ENCODE results near the gene TMEM201. TPM values are rescaled to one million over a fixed set of nuclear protein-coding genes. Genes with fewer than 3 reads are reported as not detected.

TMEM201 gene
- total and polyA plus RNA-seq, 2 donors (not counting 3 experiments of a cell fraction or from before 2014, with no cell fraction given): 8.3 to 24.8 TPM

- Histone ChIP-seq H3K9me1 (replicated peaks; ENCODE audit: control insufficient read depth, extremely low read depth, insufficient read depth, low read length) (no peaks in the 10 kb centered on the region), H3K9ac (replicated peaks; ENCODE audit: extremely low read depth, insufficient read depth, low read length) (no peak overlapping the region), H2AFZ (ENCODE audit: low read depth, low read length) (no peak overlapping the region), H3K27me3 (ENCODE audit: control insufficient read depth in 2 of 2, insufficient read depth in 2 of 2, low read length in 2 of 2) (no peaks in the 10 kb centered on the region), H3K79me2 (ENCODE audit: control insufficient read depth, insufficient read depth, low read length) (no peaks in the 10 kb centered on the region), H3K4me2 (ENCODE audit: insufficient read depth, low read length) (no peak overlapping the region), H3K36me3 (ENCODE audit: control insufficient read depth in 2 of 2, extremely low read depth in 1 of 2, insufficient read depth in 2 of 2, low read length in 2 of 2) (no peaks in the 10 kb centered on the region), H3K4me3 (replicated peaks in 1 of 3; ENCODE audit: insufficient read depth in 1 of 3, low read depth in 1 of 3, low read length in 3 of 3) (no peak overlapping the region), H3K27ac (ENCODE audit: insufficient read depth, low read depth, low read length) (no peak overlapping the region), H3K4me1 (ENCODE audit: control insufficient read depth, extremely low read depth, insufficient read depth, low read length) (no peaks in the 10 kb centered on the region), H4K20me1 (replicated peaks; ENCODE audit: control insufficient read depth, extremely low read depth, insufficient read depth, low read length) (no peaks in the 10 kb centered on the region), H3K9me3 (replicated peaks; ENCODE audit: control insufficient read depth, insufficient read depth, low read length) (no peaks in the 10 kb centered on the region)
- no peak for DNase-seq (ENCODE audit: low read depth, low spot score)
- FAIRE-seq: no peak
- intact Hi-C loops (cut with micrococcal nuclease) (loop anchor here (10.0 kb wide), 1 partner anchor 795 kb away; no protein-coding TSS in a partner anchor), dilution Hi-C loops (cut with MboI; ENCODE audit: extremely low pct_ligation_motif_present, low sequenced_read_pairs) (no loop called here)
- no peak for TF ChIP-seq MYC (IDR thresholded peaks at IDR 0.05; ENCODE audit: low read depth, low read length)
- TF ChIP-seq GATA2 (IDR thresholded peaks at IDR 0.05; ENCODE audit: insufficient read depth, insufficient read length, low read depth, low read length): no peak
- TF ChIP-seq, protein P1, sequence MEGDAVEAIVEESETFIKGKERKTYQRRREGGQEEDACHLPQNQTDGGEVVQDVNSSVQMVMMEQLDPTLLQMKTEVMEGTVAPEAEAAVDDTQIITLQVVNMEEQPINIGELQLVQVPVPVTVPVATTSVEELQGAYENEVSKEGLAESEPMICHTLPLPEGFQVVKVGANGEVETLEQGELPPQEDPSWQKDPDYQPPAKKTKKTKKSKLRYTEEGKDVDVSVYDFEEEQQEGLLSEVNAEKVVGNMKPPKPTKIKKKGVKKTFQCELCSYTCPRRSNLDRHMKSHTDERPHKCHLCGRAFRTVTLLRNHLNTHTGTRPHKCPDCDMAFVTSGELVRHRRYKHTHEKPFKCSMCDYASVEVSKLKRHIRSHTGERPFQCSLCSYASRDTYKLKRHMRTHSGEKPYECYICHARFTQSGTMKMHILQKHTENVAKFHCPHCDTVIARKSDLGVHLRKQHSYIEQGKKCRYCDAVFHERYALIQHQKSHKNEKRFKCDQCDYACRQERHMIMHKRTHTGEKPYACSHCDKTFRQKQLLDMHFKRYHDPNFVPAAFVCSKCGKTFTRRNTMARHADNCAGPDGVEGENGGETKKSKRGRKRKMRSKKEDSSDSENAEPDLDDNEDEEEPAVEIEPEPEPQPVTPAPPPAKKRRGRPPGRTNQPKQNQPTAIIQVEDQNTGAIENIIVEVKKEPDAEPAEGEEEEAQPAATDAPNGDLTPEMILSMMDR (IDR thresholded peaks at IDR 0.05; ENCODE audit: extremely low read depth in 1 of 2, insufficient read depth in 1 of 2, low read depth in 1 of 2, low read length in 2 of 2): no peak
- TF ChIP-seq, protein P2, sequence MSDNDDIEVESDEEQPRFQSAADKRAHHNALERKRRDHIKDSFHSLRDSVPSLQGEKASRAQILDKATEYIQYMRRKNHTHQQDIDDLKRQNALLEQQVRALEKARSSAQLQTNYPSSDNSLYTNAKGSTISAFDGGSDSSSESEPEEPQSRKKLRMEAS (IDR thresholded peaks at IDR 0.05; ENCODE audit: insufficient read depth, insufficient read length): no peak
- TF ChIP-seq POLR2AphosphoS5 (IDR thresholded peaks at IDR 0.05; ENCODE audit: insufficient read depth, low read depth, low read length): no peak
- no peak for TF ChIP-seq POLR2A (IDR thresholded peaks at IDR 0.05; ENCODE audit: low read depth, low read length)
- BruUV-seq (replicated peaks): no TSS peak
- CTCF ChIA-PET: interaction anchor here (1.0 to 2.6 kb wide), 4 partner anchors 58 to 285 kb away, joined by 3 to 11 read pairs (median 4); no protein-coding TSS in a partner anchor
- POLR2A ChIA-PET: no interaction called here
Observed at GRCh38 chr1:9629445-9630201, 40.9 kb downstream of the TMEM201 start.
